GM18517 (cell line): ENCODE data around the gene TMEM107.

Experiments used
- ATAC-seq: cut with Tn5 transposase; IDR thresholded peaks from one replicate; pipeline ENCODE4 v1.9.1; 2021; ENCODE audit warnings: mild to moderate bottlenecking, moderate library complexity; ENCODE audit not compliant: unreplicated experiment

Gene TMEM107

GRCh38 chr17:8151641-8152111, 24.5 kb downstream of the TMEM107 start:
- no peak for ATAC-seq

DNA sequence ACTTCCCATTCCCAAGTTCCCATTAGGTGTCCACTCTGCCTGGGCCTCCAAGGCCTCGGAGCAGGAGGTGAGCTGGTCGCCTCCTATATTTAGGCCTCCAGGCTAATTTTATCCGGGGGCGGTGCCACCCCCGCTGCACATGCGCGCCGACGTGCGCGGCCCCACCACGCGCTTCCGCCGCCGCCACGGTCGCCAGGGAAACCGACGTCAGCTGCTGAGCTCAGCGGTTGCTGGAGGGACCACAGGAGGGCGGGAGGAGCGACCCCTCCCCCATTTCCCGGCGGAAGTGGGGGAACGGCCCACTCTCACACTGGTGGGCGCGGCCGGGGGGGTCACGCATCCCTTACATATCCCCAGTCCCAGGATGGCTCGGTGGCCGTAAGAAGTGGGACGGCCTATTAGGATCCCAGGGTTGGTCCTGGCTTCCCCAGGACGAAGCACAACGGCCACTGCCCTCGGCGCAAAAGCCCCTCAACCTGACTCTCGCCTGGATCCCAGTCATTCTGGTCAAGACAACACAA, 25.0 kb downstream of the TMEM107 start:
- ATAC-seq: peak; percentile 50

GRCh38 chr17:8150194-8151119, 25.7 kb downstream of the TMEM107 start:
- no peak for ATAC-seq

DNA sequence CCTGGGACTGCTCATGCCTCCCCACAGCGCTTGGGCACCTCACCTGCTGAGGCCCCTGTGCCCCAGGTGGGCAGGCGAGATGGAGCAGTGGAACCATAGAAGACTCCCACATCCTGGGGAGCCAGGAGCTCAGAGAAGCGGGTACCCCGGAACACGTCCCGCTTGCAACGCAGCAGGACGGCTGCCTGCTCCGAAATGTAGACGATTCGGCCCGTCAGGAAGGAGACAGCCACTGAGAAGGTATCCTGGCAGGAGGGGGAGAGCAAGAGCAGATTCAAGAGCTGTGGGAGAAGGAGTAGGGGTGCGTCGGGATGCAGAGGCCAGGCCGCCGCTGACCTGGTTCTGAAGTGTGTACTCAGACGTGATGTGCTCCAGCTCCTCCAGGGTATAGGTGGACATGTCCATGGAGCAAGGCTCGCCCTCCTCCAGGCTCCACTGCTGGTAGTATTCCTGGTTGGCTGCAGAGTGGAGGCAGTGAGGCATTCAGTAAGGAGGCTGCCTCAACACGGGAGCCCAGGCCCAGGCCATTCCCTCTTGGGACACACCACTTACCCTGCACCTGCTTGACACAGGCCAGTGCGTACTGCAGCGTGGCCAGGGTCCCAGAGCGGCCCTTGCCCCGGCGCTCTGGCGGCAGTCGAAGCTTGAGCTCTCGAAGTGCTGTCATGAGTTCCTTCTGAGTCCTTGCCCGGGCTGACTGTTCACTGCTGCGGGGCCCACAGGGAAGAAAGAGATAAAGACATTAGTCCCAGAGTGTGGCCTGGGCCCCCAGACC, 26.6 kb downstream of the TMEM107 start:
- ATAC-seq: no peak

- no peak for ATAC-seq
Measured at GRCh38 chr17:8148560-8148959, 27.6 kb downstream of the TMEM107 start.

DNA sequence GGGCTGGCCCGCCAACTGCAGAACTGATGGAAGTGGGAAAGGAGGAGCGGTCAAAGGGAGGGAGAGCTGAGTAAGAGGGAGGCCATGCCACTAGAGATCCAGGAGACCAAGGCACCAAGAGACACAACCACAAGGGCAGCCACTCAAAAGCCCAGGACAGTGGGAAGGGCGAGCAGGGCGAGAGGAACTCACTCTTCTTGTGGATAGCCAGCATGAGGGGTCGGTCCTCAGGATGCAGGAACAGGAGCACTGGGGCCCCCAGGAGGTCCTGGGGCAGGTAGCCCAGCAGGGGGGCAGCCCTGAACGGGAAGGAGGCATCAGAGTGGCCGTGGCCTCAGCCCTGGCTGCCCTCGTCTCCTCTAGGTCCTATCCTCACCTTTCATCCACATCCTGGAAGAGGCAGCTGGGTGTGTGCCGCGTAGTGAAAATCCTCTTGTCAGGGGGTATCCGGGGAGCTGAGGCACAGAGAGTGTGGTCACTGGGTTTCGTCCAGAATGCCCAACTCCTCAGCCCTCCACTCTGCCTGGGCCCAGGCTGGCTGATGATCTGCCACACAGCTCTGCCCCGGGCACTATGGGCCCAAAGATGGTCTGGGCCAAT, 28.3 kb downstream of the TMEM107 start:
- no peak for ATAC-seq

DNA sequence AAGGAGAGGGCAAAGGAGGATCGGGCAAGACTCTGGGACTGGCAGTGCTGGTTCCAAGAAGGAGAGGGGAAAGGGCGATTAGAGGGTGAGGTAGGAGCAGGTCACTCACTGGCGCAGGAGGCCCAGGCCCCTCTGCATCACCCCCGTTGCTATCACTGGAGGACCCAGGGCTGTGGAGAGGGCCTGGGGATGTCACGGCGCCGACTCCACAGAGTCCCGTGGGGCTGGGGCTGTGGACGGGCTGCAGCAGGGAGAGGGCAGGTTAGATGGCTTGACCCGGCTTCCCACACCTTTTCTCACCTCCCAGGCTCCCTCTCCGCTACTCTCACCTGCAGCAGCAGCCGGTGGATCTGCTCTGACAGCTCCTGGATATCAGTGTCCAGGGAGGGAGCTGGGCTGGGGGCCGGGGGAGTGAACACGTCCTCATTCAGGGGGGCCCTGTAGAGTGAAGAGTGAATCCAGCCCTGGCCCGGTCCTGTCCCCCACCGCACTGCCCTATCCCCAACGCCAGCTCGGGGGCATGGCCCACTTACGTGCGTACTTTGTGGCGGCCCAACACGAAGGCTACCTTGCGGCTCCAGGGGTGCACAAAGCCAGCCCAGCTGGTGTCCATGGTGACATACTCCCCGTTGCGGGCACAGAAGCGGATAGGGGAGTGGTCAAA, 28.9 kb downstream of the TMEM107 start:
- no peak for ATAC-seq

GRCh38 chr17:8146381-8147140, 29.6 kb downstream of the TMEM107 start:
- ATAC-seq: no peak

DNA sequence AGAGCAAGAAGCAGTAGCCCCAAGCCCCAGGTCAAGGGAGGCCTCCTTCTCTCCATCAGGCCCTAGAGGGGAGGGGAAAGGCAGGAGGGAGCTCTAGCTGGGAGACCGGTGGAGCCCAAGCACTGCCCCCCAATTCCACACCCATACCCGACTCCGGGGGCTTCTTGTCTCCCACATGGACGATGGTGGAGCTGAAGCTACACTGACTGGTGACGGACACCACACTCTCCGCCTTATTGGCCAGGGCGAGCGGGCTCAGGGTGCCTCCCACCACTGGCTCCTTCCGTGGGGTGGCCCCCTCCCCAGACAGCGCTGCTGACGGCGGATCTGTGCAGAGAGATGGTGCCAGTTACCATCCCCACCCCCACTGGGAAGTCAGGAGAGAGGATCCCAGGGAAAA, 30.4 kb downstream of the TMEM107 start:
- no peak for ATAC-seq

- no peak for ATAC-seq
Measured at GRCh38 chr17:8144401-8145231, 31.6 kb downstream of the TMEM107 start.

DNA sequence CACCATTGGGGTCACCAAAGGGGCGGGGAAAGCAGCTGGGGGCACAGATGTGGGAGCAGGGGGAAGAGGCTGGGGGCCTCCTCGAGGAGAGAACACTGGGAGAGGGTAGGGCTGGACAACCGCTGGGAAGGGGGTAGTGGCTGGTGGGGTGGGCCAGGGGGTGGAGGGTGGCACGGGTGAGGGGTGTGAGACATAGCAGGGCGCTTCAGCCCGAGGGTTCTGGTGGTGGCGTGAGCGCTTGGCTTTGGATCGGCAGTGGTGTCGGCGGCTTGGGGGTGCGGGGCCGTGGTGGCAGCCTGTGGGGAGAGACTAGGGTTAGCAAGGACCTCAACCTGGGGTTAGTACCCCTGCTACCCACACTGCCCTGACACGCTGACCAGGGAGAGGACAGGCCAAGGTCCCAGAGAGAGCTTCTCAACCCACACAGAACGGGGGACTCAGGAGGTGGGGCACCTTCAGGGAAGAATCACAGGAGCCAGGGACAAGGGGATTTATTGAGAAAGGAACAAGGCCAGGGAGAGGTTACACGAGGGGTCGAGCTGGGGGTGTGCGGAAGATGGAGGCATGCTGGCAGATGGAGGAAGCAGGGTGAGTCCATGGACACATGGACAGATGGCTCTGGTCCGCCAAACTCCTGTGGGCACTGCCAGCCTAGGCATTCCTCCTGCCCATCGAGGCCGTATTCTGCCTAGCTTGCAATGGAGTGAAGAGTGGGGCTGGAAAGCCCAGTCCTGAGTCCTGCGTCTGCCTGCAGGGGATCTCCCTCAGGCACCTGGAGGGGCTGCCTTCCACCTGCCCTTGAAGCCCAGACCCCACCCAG, 32.4 kb downstream of the TMEM107 start:
- no peak for ATAC-seq

GRCh38 chr17:8142887-8143580, 33.1 kb downstream of the TMEM107 start:
- ATAC-seq: no peak

DNA sequence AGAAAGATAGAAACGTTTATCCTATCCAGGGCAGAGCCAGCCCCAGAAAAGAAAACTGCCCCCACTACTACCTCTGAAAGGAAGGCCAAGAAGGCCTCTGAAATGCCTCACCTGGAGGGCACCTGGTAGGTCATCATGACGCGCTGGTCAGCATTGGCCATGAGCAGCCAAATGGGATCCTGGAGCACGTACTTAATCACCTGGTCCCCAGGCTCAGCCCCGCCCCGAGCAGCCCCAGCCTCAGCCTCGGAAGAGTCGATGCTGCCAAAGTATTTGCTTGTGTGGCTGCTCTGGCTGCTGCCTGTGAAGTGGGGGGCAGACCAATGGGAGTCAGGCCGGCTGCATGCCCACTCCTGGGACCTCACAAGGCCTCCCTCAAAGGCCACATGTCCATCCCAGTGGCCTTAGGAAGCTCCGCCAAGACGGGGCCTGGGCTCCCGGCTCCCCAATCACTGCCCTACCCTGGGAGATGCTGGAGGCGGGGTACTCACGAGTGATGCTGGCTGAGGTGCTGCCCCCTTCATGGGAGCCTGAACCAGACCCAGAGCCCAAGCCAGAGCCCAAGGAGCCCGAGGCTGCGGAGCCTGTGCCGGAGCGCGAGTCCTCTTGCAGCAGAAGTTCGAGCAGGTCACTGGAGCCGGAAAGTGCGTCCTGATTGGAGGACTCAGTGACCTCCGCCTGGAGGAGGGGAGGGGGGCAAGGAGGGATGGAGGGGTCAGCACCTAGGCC, 33.9 kb downstream of the TMEM107 start:
- no peak for ATAC-seq

DNA sequence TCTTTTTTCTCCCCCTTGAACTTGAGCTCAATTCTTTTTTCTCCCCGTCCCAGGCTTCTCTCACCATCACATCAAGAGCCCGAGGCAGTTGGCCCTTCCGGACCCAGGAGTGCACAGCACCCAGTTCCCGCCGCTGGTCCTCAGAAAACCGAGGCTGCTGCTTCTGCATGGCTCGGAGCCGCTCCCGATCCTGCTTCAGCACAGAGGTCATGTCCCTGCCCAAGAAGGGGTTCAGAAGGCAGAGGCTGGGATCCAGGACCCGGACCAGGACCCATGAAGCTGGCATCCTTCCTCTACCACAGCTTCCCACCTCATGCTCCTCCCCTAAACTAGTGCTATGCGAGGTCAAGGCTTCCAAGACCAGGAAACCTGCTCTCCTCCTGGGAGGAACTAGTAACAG, 34.4 kb downstream of the TMEM107 start:
- no peak for ATAC-seq

- no peak for ATAC-seq
Measured at GRCh38 chr17:8141045-8141444, 35.1 kb downstream of the TMEM107 start.

DNA sequence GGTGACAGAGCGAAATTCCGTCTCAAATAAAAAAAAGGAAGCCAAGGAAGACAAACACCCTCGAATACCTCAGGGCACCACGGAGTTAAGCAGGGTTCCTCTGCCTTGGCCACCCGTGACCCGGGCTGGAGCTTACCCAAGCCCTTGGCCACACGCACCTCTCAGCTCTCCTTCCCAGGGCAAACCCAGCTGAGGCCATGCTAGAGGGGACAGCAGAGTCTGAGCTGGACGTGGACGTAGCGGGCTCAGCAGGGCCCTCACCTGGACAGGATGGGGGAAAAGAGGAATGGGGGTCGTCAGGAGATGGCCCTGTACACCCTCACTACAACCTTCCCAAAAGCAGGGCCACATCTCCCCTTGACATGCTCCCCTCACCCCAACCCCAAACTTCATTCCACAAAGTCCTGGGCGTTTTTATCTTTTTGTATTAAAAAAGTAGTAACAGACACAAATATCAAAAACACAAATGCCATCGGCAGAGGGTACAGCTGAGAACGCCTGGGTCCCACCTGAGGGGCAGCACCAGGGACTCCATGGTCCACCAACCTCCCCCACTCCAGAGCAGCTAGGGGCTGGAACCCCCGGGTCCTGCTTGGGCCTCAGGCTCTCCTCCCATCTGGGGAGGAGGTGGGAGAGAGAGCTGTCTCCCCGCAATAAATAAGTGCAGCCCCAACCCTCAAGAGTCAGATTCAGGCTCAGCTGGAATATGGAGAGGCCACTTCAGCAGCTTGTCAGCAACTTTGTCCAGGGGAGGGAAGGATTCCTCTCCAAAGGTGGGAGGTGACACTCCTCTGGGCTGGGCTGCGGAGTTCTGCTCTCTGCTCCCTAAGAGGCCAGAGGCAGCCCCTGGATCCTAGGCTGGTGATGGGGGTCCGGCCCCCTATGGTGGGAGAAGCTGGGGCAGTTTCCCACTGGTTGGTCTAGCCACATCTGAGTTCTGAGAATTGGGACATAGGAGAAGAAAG, 35.8 kb downstream of the TMEM107 start:
- no peak for ATAC-seq
